Smooth muscle cell (in vitro differentiated cells): ENCODE results near the gene LTV1. TPM values are rescaled to one million over a fixed set of nuclear protein-coding genes. Genes with fewer than 3 reads are reported as not detected.
"Not testable (repeated sequence)": the region's sequence is repeated elsewhere in the genome, so short reads cannot be mapped to it uniquely, and the experiment has no call there.

Experiments used
- DNase-seq: peaks from one replicate; lab custom pipeline; 2025; ENCODE audit not compliant: unreplicated experiment; lab: John Stamatoyannopoulos, UW
- H2AFZ ChIP-seq: fragments of 200-600 bp; sonication (generic); 2 replicates; pipeline ENCODE4 v1.6.0; 2016; ENCODE audit warnings: antibody characterized with exemption, low read depth, mild to moderate bottlenecking
- H3F3A ChIP-seq: fragments of 200-600 bp; sonication (generic); 2 replicates; pipeline ENCODE4 v1.6.0; 2017; ENCODE audit warnings: antibody characterized with exemption, low read depth
- H3K27ac ChIP-seq: fragments of 200-600 bp; sonication (generic); 2 replicates; pipeline ENCODE4 v1.5.1; 2016; ENCODE audit warnings: low read depth, mild to moderate bottlenecking
- H3K27me3 ChIP-seq: fragments of 200-600 bp; sonication (generic); 2 replicates; pipeline ENCODE4 v1.6.1; 2016; ENCODE audit warnings: low read depth, mild to moderate bottlenecking
- H3K36me3 ChIP-seq: fragments of 200-600 bp; sonication (generic); 2 replicates; pipeline ENCODE4 v1.5.1; 2016; ENCODE audit warnings: low read depth
- H3K4me1 ChIP-seq: fragments of 200-600 bp; sonication (generic); 2 replicates; pipeline ENCODE4 v1.5.1; 2016; ENCODE audit warnings: low read depth
- H3K4me2 ChIP-seq: fragments of 200-600 bp; sonication (generic); 2 replicates; pipeline ENCODE4 v1.6.0; 2016; ENCODE audit warnings: mild to moderate bottlenecking
- H3K4me3 ChIP-seq: fragments of 200-600 bp; sonication (generic); 2 replicates; pipeline ENCODE4 v1.5.1; 2016; ENCODE audit warnings: mild to moderate bottlenecking
- H3K79me2 ChIP-seq: fragments of 200-600 bp; sonication (generic); 2 replicates; pipeline ENCODE4 v1.6.0; 2016; ENCODE audit warnings: low read depth, mild to moderate bottlenecking
- H3K9ac ChIP-seq: fragments of 200-600 bp; sonication (generic); 2 replicates; pipeline ENCODE4 v1.6.0; 2016; ENCODE audit warnings: low read depth
- H3K9me3 ChIP-seq: fragments of 200-600 bp; sonication (generic); replicated peaks from 2 replicates; pipeline ENCODE4 v1.5.1; 2016; ENCODE audit warnings: low read depth
- H4K20me1 ChIP-seq: fragments of 200-600 bp; sonication (generic); 2 replicates; pipeline ENCODE4 v1.6.0; 2016; ENCODE audit warnings: low read depth
- WGBS: methylation state at CpG from one replicate; pipeline ENCODE4 v1.1.7; 2016; ENCODE audit warnings: low lambda C conversion rate; 5-methylcytosine and 5-hydroxymethylcytosine counted together
- polyA plus RNA-seq: library from polyadenylated mRNA; unstranded; fragments of >200 nt; fragmentation: Nextera tagmentation; extraction: Ambion mirVana; gene quantifications from 2 replicates; pipeline ENCODE4 v1.2.1, GENCODE V29; 2016
- total RNA-seq: library from RNA; depleted of rRNA; stranded (reverse); fragments of >200 nt; gene quantifications from 2 replicates; pipeline ENCODE4 v1.2.3, GENCODE V29; 2014
- TF ChIP-seq, protein P1 (sequence below): fragments of 200-600 bp; sonication (generic); IDR thresholded peaks from 2 replicates; pipeline ENCODE4 v1.5.1; 2017; ENCODE audit warnings: borderline replicate concordance, mild to moderate bottlenecking, antibody characterized with exemption; ENCODE audit not compliant: insufficient read depth, poor library complexity, severe bottlenecking

The LTV1 gene
- total and polyA plus RNA-seq, 2 experiments from 2014 or later: 15.4 to 17.4 TPM

DNA sequence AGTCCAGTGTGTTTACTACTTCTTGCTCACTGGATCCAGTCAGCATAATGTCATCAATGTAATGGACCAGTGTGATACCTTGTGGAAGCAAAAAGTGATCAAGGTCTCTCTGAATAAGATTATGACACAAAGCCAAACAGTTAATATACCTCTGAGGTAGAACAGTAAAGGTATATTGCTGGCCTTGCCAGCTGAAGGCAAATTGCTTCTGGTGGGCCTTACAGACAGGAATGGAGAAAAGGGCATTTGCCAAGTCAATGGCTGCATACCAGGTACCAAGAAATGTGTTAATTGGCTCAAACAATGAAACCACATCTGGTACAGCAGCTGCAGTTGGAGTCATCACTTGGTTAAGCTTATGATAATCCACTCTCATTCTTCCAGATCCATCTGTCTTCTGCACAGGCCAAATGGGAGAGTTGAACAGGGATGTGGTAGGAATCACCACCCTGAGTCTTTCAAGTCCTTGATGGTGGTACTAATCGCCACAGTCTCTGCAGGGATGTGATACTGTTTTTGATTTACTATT, 28.1 kb downstream of the LTV1 start:
- not testable (repeated sequence) for DNase-seq, H2AFZ ChIP-seq, H3K9me3 ChIP-seq, H3K4me3 ChIP-seq, H3K79me2 ChIP-seq, H3K4me1 ChIP-seq, H3K27me3 ChIP-seq, H3K27ac ChIP-seq, H4K20me1 ChIP-seq, H3F3A ChIP-seq, H3K36me3 ChIP-seq, H3K9ac ChIP-seq, H3K4me2 ChIP-seq
- 96% methylated on average over 1 of the region's 1 CpG for WGBS

DNA sequence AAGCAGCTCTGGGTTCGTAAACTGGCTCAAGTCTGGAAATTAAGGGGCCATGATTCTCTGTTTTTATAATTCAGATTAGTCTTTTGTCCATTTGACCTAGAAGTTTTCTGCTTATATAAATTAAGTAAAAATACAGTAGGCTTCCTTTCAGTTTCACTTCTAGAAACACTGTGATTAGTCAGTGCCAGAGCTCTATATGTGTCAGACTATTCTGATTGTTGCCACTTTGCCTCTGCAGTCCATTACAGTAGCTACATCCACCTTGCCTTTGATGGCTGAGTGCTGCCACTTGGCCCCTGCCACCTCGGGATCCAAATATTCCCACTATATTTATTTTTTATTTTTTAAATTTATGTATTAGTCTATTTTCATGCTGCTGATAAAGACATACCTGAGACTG, 29.1 kb downstream of the LTV1 start:
- no peak for DNase-seq
- Histone ChIP-seq H3K27me3 (no peaks in the 10 kb centered on the region), H3F3A (no peaks in the 10 kb centered on the region), H3K9me3 (no peaks in the 10 kb centered on the region), H3K4me3 (no peak overlapping the region), H3K4me1 (no peaks in the 10 kb centered on the region), H3K36me3 (no peaks in the 10 kb centered on the region), H3K79me2 (no peaks in the 10 kb centered on the region), H2AFZ (no peak overlapping the region), H3K27ac (no peak overlapping the region), H4K20me1 (no peaks in the 10 kb centered on the region), H3K4me2 (no peak overlapping the region), H3K9ac (no peak overlapping the region)
- TF ChIP-seq, protein P1, sequence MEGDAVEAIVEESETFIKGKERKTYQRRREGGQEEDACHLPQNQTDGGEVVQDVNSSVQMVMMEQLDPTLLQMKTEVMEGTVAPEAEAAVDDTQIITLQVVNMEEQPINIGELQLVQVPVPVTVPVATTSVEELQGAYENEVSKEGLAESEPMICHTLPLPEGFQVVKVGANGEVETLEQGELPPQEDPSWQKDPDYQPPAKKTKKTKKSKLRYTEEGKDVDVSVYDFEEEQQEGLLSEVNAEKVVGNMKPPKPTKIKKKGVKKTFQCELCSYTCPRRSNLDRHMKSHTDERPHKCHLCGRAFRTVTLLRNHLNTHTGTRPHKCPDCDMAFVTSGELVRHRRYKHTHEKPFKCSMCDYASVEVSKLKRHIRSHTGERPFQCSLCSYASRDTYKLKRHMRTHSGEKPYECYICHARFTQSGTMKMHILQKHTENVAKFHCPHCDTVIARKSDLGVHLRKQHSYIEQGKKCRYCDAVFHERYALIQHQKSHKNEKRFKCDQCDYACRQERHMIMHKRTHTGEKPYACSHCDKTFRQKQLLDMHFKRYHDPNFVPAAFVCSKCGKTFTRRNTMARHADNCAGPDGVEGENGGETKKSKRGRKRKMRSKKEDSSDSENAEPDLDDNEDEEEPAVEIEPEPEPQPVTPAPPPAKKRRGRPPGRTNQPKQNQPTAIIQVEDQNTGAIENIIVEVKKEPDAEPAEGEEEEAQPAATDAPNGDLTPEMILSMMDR: no peak
- WGBS: 96% methylated on average over 2 of the region's 2 CpGs

DNA sequence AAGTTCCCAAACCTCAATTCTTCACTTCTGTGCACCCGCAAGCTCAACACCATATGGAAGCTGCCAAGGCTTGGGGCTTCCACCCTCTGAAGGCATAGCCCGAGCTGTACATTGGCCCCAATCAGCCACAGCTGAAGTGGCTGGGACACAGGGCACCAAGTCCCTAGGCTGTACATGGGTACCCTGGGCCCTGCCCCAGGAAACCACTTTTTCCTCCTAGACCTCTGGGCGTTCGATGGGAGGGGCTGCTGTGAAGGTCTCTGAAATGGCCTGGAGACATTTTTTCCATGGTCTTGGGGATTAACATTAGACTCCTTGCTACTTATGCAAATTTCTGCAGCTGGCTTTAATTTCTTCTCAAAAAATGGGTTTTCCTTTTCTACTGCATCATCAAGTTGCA, 30.5 kb downstream of the LTV1 start:
- H3K27me3 ChIP-seq, H3K27ac ChIP-seq, H3K9ac ChIP-seq, H3K36me3 ChIP-seq, H3F3A ChIP-seq, H3K4me3 ChIP-seq, H3K79me2 ChIP-seq, H3K4me1 ChIP-seq, H3K4me2 ChIP-seq, H2AFZ ChIP-seq, H4K20me1 ChIP-seq, DNase-seq, H3K9me3 ChIP-seq: not testable (repeated sequence)
- WGBS: 95% methylated on average over 4 of the region's 4 CpGs

DNA sequence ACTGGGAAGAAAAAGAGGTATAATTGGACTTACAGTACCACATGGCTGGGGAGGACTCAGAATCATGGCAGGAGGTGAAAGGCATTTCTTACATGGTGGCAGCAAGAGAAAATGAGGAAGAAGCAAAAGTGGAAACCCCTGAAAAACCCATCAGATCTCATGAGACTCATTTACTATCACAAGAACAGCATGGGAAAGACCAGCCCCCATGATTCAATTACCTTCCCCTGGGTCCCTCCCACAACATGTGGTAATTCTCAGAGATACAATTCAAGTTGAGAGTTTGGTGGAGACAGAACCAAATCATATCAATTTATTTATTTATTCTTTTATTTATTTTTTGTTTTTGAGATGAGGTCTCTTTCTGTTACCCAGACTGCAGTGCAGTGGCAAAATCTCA, 31.4 kb downstream of the LTV1 start:
- H3K4me1 ChIP-seq, H3K27ac ChIP-seq: not testable (repeated sequence)

DNA sequence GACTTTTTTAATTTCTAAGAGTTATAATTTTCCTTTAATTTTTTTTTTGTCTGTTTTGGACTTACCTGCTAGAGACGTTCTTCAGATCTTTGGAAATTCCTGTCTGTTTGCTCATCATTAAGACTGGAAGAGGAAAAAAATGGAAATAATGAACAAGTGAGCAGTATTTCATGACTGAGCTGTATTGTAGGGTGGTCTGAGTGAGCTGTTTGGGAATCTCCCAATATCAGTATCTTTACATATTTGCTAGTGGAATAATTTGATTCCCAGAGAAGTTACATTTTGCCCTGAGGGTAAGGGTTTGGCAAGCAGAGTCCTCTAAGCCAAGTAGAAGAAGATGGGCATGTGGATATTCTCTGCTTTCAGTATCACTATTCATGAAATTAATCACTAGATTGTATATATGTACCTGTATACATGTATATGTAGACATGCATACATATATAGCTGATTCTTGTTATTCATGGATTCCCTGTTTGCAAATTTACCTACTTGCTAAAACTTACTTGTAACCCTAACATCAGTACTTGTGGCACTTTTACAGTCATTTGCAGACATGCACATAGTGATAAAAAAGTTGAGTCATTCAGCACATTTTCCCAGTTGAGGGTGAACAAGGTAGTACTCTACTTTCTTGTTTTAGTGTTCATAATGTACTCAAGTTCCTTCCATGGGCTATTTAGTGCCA, 34.6 kb downstream of the LTV1 start:
- H3K36me3 ChIP-seq: no peaks in the 10 kb centered on the region
- no peak overlapping the region for H2AFZ ChIP-seq
- no peaks in the 10 kb centered on the region for H3K79me2 ChIP-seq
- TF ChIP-seq, protein P1: no peak
- no peaks in the 10 kb centered on the region for H3F3A ChIP-seq
- no peak for DNase-seq
- no peaks in the 10 kb centered on the region for H4K20me1 ChIP-seq
- no peak overlapping the region for H3K27ac ChIP-seq
- H3K9me3 ChIP-seq: no peaks in the 10 kb centered on the region
- WGBS: 90% methylated on average over 1 of the region's 1 CpG
- H3K4me2 ChIP-seq: no peak overlapping the region
- H3K4me1 ChIP-seq: no peaks in the 10 kb centered on the region
- no peak overlapping the region for H3K4me3 ChIP-seq
- H3K9ac ChIP-seq: no peak overlapping the region
- H3K27me3 ChIP-seq: no peaks in the 10 kb centered on the region

More for the DNA sequence above, 31.4 kb downstream of the LTV1 start:
- H2AFZ ChIP-seq, DNase-seq, H3K79me2 ChIP-seq, H3K36me3 ChIP-seq, H3K27me3 ChIP-seq, H3K4me3 ChIP-seq, H4K20me1 ChIP-seq, H3K4me2 ChIP-seq, H3K9me3 ChIP-seq, H3F3A ChIP-seq, H3K9ac ChIP-seq: not testable (repeated sequence)
